Fibroblast of skin of back (primary cell): ENCODE data around the gene MISFA.
A peak's percentile ranks its signal among the peaks of the same experiment; 100 is the strongest.
"Not testable (repeated sequence)": the region's sequence is repeated elsewhere in the genome, so short reads cannot be mapped to it uniquely, and the experiment has no call there.

Experiments used
- DNase-seq: peaks from one replicate; pipeline ENCODE4 v3.0.0-alpha.2; 2013

MISFA gene

DNA sequence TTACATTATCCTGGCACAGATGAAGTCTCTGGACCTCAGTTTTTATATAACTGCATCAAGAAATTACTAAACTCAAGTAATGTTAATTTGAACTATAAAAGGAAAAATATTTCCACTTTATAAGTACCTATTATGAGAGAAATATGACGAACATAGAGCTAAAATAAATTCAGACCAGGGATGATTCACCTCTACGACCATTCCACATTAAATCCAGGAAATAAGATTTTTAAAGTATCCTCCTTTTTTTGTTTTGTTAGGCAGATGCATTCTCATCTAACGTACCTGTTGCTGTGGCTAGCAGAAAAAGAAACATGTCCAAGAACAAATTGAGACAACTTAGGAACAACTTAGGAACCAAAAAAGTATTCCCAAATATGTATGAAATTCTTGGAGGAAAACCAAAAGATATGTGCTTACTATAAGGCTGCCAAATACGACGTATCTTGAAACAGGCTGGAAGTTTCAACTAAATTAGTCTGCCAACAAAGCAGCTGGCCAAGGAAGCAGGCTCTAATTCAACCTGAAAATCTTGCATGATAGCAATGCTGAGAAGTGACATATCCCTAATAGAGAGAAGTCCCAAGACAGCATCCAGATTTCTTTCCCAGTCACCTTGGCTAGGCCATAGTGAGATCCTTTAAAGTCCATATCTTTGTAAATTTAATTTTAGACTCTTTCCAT, 18.9 kb downstream of the MISFA start:
- peak; percentile 16 for DNase-seq

DNA sequence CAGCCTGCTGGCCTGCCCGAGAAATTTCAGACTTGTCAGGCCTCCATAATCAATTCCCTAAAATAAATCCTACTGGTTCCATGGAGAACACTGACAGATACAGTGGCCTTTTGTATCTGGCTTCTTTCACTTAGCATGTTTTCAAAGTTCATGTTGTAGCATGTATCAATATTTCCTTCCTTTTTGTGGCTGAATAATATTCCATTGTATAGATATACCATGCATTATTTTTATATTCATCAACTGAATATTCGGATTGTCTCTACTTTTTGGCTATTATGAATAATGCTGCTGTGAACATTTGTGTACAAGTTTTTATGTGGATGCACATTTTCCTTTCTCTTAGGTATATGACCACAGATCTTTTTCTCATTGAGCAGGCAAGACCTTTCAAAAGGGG, 24.1 kb downstream of the MISFA start:
- DNase-seq = no peak

DNA sequence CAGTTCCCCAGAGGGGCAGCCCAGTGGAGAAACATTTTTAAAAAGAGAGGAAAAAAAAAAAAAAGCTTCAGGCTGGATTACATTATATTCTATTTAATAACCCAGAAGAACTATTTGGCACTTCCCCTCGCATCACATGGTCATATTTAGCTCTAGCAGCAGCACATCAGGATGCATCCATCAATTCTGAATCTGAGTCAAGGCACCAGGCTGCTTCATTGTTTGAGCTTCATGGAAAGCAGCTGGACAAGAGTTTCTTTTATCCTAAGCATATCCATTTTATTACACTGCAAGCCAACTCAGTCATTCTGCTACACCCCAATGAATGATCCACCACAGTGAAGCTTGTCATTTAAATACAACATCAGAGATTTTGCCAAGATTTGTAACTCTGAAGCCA, 24.6 kb downstream of the MISFA start:
- DNase-seq = no peak

DNA sequence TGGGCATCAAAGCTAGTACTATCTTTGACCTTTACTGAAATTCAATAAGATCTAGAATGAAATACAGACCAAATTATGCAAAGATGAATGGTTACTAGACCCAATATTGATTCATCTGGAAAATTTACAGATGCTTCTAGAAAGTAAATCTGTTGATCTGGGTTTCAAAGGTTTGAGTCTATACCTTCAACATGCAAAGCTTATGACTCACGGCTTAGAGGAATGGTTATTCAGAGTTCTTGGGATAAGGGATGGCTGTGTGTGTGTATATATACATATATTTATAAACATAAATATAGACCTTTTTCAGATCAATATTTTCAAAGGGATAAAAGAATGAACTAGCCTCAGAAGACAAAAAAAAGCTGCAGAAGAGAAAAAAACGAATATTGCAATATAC, 33.3 kb downstream of the MISFA start:
- DNase-seq = no peak

DNA sequence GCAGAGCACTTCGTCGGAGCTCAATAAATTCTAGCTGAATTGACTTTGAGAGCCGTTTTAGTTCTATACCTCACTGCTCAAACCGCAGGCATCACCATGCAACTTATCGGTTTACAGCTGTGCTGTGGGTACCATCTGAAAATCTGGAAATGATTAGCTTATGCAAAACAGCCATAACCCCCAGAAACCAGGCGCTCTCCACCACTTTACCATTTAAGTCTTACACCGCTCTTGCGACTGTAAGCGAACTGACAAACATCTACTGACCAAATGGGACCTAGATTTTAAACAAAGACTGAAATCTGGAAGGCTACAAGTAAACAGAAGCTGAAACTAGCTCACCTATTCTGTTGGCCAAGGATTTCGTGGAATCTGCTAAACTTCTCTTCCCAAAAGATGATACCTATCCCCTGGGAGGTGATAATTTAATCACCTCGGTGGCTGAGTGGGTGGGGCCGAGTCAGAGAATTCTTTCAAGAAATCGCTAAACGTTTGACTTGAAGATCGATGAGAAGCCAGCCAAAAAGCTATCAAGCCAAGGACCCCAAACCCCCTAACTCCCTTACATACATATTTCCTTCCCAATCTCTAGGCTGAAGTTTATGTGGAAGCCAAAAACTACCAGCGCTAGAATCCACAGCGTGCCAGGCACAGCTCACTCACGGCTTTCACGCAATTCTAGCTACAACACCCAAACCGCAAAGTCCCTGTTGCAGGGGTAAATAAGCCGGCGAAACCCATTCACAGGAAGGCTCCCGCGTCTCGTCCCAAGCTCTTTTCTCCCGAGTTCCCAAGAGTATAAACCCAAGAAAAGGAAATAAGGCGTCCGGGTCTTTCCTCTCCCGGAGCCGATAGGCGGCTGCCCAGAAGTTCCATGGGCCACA, 33.9 kb downstream of the MISFA start:
- peak; percentile 20 for DNase-seq

DNA sequence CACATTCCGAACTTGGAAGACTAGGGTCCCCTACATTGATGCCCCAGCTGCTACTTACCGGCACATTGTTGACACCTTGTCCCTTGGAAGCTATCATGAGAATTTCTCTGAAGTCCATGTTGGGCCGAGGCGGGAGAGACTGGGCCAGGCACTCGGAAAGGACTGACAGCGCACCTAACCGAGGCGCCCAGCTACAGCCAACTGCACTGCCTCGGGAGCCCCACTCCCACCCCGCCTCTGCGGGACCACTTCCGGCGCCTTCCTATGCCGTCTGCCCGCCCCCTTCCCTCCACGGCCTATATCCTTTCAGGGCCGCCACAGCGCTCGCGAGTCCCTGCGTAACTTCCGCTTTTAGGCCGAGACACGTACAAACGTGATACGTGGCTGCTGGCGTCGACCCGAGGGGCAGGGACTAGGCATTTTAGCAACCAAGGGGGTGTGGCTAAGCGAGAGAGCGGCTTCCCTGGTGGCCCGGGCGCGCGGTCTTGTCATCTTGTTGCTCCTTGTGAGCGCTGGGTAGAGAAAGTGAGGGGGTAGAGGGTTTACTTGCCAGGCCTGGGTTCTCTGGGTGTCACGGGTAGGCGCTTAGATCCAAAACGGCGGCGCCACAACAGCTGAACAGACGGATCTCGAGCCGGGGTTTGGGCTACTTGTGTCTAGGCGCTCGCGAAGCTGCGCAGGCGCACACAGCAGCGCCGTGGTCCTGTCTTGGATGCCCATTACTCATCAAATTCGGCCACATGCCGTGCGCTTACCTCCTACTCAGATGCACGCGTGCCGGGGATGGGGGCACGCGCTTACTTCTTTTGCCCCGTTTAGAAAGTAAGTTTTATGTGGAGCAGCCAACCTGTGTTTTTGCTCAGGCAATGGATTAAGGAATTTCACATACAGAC, 34.8 kb downstream of the MISFA start, which contains the start of gene SPTY2D1:
Gene SPTY2D1, minus strand, starts transcription at position 203 of the 893 bp plus-strand sequence. Its CDS starts 85 bp downstream, at position 118.
- peak; percentile 100 for DNase-seq

DNA sequence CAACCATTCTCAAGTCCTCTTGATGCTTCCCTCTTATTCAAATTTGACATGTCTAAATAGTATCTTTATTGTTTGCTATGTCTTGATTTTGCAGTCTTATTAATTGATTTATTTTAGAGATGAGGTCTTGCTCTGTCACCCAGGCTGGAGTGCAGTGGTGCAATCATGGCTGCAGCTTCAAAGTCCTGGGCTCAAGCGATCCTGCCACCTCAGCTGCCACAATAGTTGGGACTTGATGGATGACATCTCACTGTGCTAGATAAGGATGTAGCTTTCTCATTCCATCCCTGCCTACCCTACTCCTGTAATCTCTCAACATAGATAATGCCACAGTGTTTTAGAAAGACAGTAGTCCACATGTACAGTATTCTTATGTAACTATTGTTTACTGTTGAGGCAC, 42.1 kb downstream of the MISFA start:
- DNase-seq = no peak

DNA sequence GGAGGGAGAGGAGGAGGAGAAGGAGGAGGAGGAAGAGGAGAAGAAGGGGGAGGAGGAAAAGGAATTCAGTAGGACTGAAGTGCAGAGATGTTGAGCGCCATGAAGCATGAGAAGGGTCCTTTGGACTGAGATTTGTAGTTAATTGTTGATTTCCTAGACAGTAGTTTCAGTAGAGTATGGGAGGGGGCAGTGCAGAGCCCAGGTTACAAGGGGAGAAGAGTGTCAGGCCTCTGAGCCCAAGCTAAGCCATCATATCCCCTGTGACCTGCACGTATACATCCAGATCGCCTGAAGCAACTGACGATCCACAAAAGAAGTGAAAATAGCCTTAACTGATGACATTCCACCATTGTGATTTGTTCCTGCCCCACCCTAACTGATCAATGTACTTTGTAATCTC, 43.4 kb downstream of the MISFA start:
- DNase-seq = not testable (repeated sequence)

DNA sequence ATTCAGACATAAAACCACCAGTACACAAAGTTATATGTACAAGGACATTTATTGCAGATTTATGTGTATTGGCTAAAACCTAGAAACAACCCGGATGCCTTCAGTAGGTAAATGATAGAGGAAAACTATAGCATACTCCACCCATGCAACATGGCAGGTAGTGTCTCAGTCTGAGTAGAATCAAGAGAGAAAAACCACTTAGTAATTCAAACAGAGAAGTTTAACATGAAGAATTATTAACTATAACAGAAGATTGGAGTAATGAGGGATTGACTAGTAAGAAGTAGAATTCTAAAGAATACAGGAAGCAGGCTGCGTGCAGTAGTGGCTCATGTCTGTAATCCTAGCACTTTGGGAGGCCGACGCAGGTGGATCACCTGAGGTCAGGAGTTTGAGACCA, 50.8 kb downstream of the MISFA start:
- no peak for DNase-seq

DNA sequence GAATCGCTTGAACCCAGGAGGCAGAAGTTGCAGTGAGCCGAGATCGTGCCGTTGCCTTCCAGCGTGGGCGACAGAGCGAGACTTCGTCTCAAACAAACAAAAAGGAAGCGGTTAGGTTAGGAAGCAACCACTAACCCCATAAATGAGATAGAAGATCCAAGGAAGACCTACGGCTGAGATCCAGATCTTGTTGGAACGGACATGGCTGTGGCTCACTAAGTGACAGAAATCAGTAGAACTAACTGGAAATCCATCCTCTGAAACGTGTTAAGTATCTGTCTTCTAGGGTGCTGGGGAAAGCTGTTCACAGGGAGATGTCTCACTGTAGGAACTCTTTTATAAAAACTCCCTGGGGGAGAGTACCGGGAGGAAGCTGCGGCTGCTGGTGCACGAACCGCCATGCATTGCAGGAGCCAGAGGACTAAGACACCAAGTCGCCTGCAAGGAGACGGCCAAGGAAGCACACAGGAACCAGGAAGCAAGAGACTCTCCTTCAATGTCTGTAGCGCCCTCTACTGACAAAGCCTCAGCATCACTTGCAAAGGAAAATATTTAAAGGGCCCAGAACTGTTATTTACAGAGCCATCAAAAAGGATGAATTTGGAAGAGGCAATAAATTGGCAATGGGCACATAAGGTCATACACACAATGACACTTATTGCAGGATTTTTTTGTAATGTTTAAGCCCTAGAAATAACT, 51.4 kb downstream of the MISFA start:
- peak; percentile 65 for DNase-seq
